ENCODE measurements around the gene TMEM131. TPM values are rescaled to one million over a fixed set of nuclear protein-coding genes. Genes with fewer than 3 reads are reported as not detected.

The TMEM131 gene
- total RNA-seq, 1 donor from 2014 or later, result 35.4 TPM

- Histone ChIP-seq H3K9me3 (no peaks in the 10 kb centered on the region), H3K27ac (no peak overlapping the region), H3K4me1 (peaks cover 8% of the 10 kb centered on the region), H3K27me3 (no peaks in the 10 kb centered on the region), H3K4me3 (no peak overlapping the region), H3K36me3 (no peaks in the 10 kb centered on the region)
- no peak for DNase-seq (ENCODE audit: extremely low spot score in 2 of 2)
- intact Hi-C loops (cut with DNase I), result no loop called here
- TF ChIP-seq CTCF (IDR thresholded peaks at IDR 0.05), result no peak
- no peak for TF ChIP-seq POLR2AphosphoS5 (IDR thresholded peaks at IDR 0.05; ENCODE audit: insufficient read depth in 1 of 2, low read depth in 1 of 2)
- no peak for TF ChIP-seq POLR2A (IDR thresholded peaks at IDR 0.05)
Observed at GRCh38 chr2:97910403-97911205, 85.1 kb downstream of the TMEM131 start.

GRCh38 chr2:97908208-97908676, 87.5 kb downstream of the TMEM131 start:
- H3K27me3 ChIP-seq, result no peaks in the 10 kb centered on the region
- intact Hi-C loops (cut with DNase I), result no loop called here
- no peak overlapping the region for H3K27ac ChIP-seq
- no peak for TF ChIP-seq CTCF (IDR thresholded peaks at IDR 0.05)
- TF ChIP-seq POLR2AphosphoS5 (IDR thresholded peaks at IDR 0.05; ENCODE audit: insufficient read depth in 1 of 2, low read depth in 1 of 2), result no peak
- no peak for TF ChIP-seq POLR2A (IDR thresholded peaks at IDR 0.05)
- no peaks in the 10 kb centered on the region for H3K36me3 ChIP-seq
- H3K4me3 ChIP-seq, result no peak overlapping the region
- no peaks in the 10 kb centered on the region for H3K9me3 ChIP-seq
- peaks cover 8% of the 10 kb centered on the region for H3K4me1 ChIP-seq
- no peak for DNase-seq (ENCODE audit: extremely low spot score in 2 of 2)

GRCh38 chr2:97907369-97908100, 88.2 kb downstream of the TMEM131 start:
- Histone ChIP-seq H3K4me3 (no peak overlapping the region), H3K36me3 (no peaks in the 10 kb centered on the region), H3K27me3 (no peaks in the 10 kb centered on the region), H3K9me3 (no peaks in the 10 kb centered on the region), H3K27ac (no peak overlapping the region), H3K4me1 (peaks cover 8% of the 10 kb centered on the region)
- DNase-seq (ENCODE audit: extremely low spot score in 2 of 2), result no peak
- intact Hi-C loops (cut with DNase I), result no loop called here
- TF ChIP-seq POLR2AphosphoS5 (IDR thresholded peaks at IDR 0.05; ENCODE audit: insufficient read depth in 1 of 2, low read depth in 1 of 2) (no peak), POLR2A (IDR thresholded peaks at IDR 0.05) (no peak), CTCF (IDR thresholded peaks at IDR 0.05) (no peak)

GRCh38 chr2:97906307-97906706, 89.4 kb downstream of the TMEM131 start:
- Histone ChIP-seq H3K4me3 (no peak overlapping the region), H3K36me3 (no peaks in the 10 kb centered on the region), H3K27me3 (no peaks in the 10 kb centered on the region), H3K27ac (no peak overlapping the region), H3K4me1 (no peaks in the 10 kb centered on the region), H3K9me3 (no peaks in the 10 kb centered on the region)
- TF ChIP-seq CTCF (IDR thresholded peaks at IDR 0.05), result no peak
- no peak for DNase-seq (ENCODE audit: extremely low spot score in 2 of 2)
- intact Hi-C loops (cut with DNase I), result no loop called here

- no peak for TF ChIP-seq CTCF (IDR thresholded peaks at IDR 0.05)
- no peak for TF ChIP-seq POLR2A (IDR thresholded peaks at IDR 0.05)
- TF ChIP-seq POLR2AphosphoS5 (IDR thresholded peaks at IDR 0.05; ENCODE audit: insufficient read depth in 1 of 2, low read depth in 1 of 2), result no peak
- Histone ChIP-seq H3K4me1 (no peaks in the 10 kb centered on the region), H3K36me3 (no peaks in the 10 kb centered on the region), H3K27me3 (no peaks in the 10 kb centered on the region), H3K4me3 (no peak overlapping the region), H3K27ac (no peak overlapping the region), H3K9me3 (no peaks in the 10 kb centered on the region)
- DNase-seq (ENCODE audit: extremely low spot score in 2 of 2), result no peak
- intact Hi-C loops (cut with DNase I), result no loop called here
Observed at GRCh38 chr2:97905294-97905693, 90.5 kb downstream of the TMEM131 start.

All from vagina (tissue), 2 donors.